WTC11 (cell line): ENCODE measurements around the gene TMEM169. TPM values are rescaled to one million over a fixed set of nuclear protein-coding genes. Genes with fewer than 3 reads are reported as not detected.

Experiments
- ATAC-seq: fragments of 200-7000 bp; cut with Tn5 transposase; 2 replicates; pipeline ENCODE4 v1.10.0; 2021; ENCODE audit warnings: mild to moderate bottlenecking, moderate library complexity
- CTCF ChIA-PET: fragments of 300-600 bp; sonication (Branson Sonifier 250); formaldehyde crosslinking; loops from one replicate; lab custom pipeline; 2021; ENCODE audit warnings: antibody characterized with exemption; lab: Charles Lee
- POLR2A ChIA-PET: fragments of 350-600 bp; sonication (Branson Sonifier 250); formaldehyde crosslinking; loops from one replicate; lab custom pipeline; 2021; ENCODE audit warnings: antibody characterized with exemption; lab: Charles Lee
- DNase-seq: peaks from one replicate; pipeline ENCODE4 v3.0.0; 2021; ENCODE audit warnings: low spot score
- H3K27ac Mint-ChIP-seq: 2 replicates; pipeline ENCODE4 v1.8.0; 2021; ENCODE audit warnings: mixed read lengths
- H3K27me3 Mint-ChIP-seq: 2 replicates; pipeline ENCODE4 v1.8.0; 2021; ENCODE audit warnings: low read depth, mild to moderate bottlenecking, moderate library complexity, mixed read lengths
- H3K36me3 Mint-ChIP-seq: 2 replicates; pipeline ENCODE4 v1.8.0; 2021; ENCODE audit warnings: mixed read lengths
- H3K4me1 Mint-ChIP-seq: 2 replicates; pipeline ENCODE4 v1.8.0; 2022; ENCODE audit warnings: mixed read lengths
- H3K4me3 Mint-ChIP-seq: 2 replicates; pipeline ENCODE4 v1.8.0; 2021; ENCODE audit warnings: mild to moderate bottlenecking, moderate library complexity, mixed read lengths
- H3K9me3 Mint-ChIP-seq: 2 replicates; pipeline ENCODE4 v1.8.0; 2021; ENCODE audit warnings: mixed read lengths
- AFF4 ChIP-seq: sonication (generic); formaldehyde crosslinking; IDR thresholded peaks from 2 replicates; pipeline ENCODE4 v1.8.1; 2023; ENCODE audit warnings: mild to moderate bottlenecking, missing genetic modification reagents, borderline replicate concordance
- ATF1 ChIP-seq: sonication (generic); formaldehyde crosslinking; IDR thresholded peaks from 2 replicates; pipeline ENCODE4 v1.8.1; 2023; ENCODE audit warnings: mild to moderate bottlenecking, moderate library complexity, missing genetic modification reagents
- ATF2 ChIP-seq: sonication (generic); formaldehyde crosslinking; IDR thresholded peaks from 2 replicates; pipeline ENCODE4 v1.8.1; 2022; ENCODE audit warnings: low read depth, missing genetic modification reagents, borderline replicate concordance
- E2F5 ChIP-seq: sonication (generic); formaldehyde crosslinking; IDR thresholded peaks from 2 replicates; pipeline ENCODE4 v1.8.1; 2022; ENCODE audit warnings: mild to moderate bottlenecking, moderate library complexity, missing genetic modification reagents
- FOXP4 ChIP-seq: sonication (generic); formaldehyde crosslinking; IDR thresholded peaks from 2 replicates; pipeline ENCODE4 v1.8.0; 2022; ENCODE audit warnings: mild to moderate bottlenecking, missing genetic modification reagents
- IRF2 ChIP-seq: sonication (generic); formaldehyde crosslinking; IDR thresholded peaks from 2 replicates; pipeline ENCODE4 v1.8.0; 2022; ENCODE audit warnings: low read depth, missing genetic modification reagents, borderline replicate concordance
- JUN ChIP-seq: sonication (generic); formaldehyde crosslinking; IDR thresholded peaks from 2 replicates; pipeline ENCODE4 v1.8.0; 2023; ENCODE audit warnings: mild to moderate bottlenecking, missing genetic modification reagents
- NR1H2 ChIP-seq: sonication (generic); formaldehyde crosslinking; IDR thresholded peaks from 2 replicates; pipeline ENCODE4 v1.9.0; 2021; ENCODE audit warnings: mild to moderate bottlenecking, moderate library complexity, missing genetic modification reagents
- TCF7 ChIP-seq: sonication (generic); formaldehyde crosslinking; IDR thresholded peaks from 2 replicates; pipeline ENCODE4 v1.8.0; 2022; ENCODE audit warnings: mild to moderate bottlenecking, low read depth, missing genetic modification reagents, moderate library complexity
- TEAD4 ChIP-seq: sonication (generic); formaldehyde crosslinking; IDR thresholded peaks from 2 replicates; pipeline ENCODE4 v1.8.0; 2022; ENCODE audit warnings: mild to moderate bottlenecking, missing genetic modification reagents
- TP53 ChIP-seq: sonication (generic); formaldehyde crosslinking; IDR thresholded peaks from 2 replicates; pipeline ENCODE4 v1.8.1; 2023; ENCODE audit warnings: mild to moderate bottlenecking, missing genetic modification reagents
- USF2 ChIP-seq: sonication (generic); formaldehyde crosslinking; IDR thresholded peaks from 2 replicates; pipeline ENCODE4 v1.8.1; 2023; ENCODE audit warnings: mild to moderate bottlenecking, missing genetic modification reagents, moderate library complexity
- ZBTB43 ChIP-seq: sonication (generic); formaldehyde crosslinking; IDR thresholded peaks from 2 replicates; pipeline ENCODE4 v1.8.1; 2023; ENCODE audit warnings: mild to moderate bottlenecking, missing genetic modification reagents
- ZNF121 ChIP-seq: sonication (generic); formaldehyde crosslinking; IDR thresholded peaks from 2 replicates; pipeline ENCODE4 v1.8.0; 2023; ENCODE audit warnings: missing genetic modification reagents
- total RNA-seq: library from RNA; stranded (reverse); gene quantifications from 3 replicates; pipeline ENCODE4 v1.2.3, GENCODE V29; 2021

Gene TMEM169
- total RNA-seq, 1 experiment from 2014 or later: 1.8 TPM

- H3K27me3 Mint-ChIP-seq: no peaks in the 10 kb centered on the region; the same call in 1 of the 2 replicates
- CTCF ChIA-PET: interaction anchor here (0.7 to 2.1 kb wide), 3 partner anchors 17 to 104 kb away, joined by 3 to 4 read pairs (median 4); no protein-coding TSS in a partner anchor
- no peak for ATAC-seq
- peak overlapping the region; percentile 99 for H3K27ac Mint-ChIP-seq
- H3K4me1 Mint-ChIP-seq: peaks cover 57% of the 10 kb centered on the region
- no peak for TF ChIP-seq ATF1 (CRISPR knock-in tag)
- no peak for TF ChIP-seq NR1H2 (CRISPR knock-in tag)
- no peak for TF ChIP-seq E2F5 (CRISPR knock-in tag)
- no peak for TF ChIP-seq TEAD4 (CRISPR knock-in tag)
- TF ChIP-seq, all 79 proteins: peak for 0
- H3K4me3 Mint-ChIP-seq: peak overlapping the region; percentile 100
- POLR2A ChIA-PET: interaction anchor here (3.5 kb wide), 1 partner anchor 28 kb away, joined by 46 read pairs; the partner anchor contains the start of genes PECR and TMEM169
- H3K36me3 Mint-ChIP-seq: peaks cover 55% of the 10 kb centered on the region
- no peak for DNase-seq
- H3K9me3 Mint-ChIP-seq: no peaks in the 10 kb centered on the region
These were observed 28.9 kb downstream of the TMEM169 start for GRCh38 chr2:216110620-216111019.

- POLR2A ChIA-PET: no interaction called here
- H3K27ac Mint-ChIP-seq: peak overlapping the region; percentile 94
- no peak for ATAC-seq
- H3K4me1 Mint-ChIP-seq: peaks cover 59% of the 10 kb centered on the region
- H3K4me3 Mint-ChIP-seq: peak overlapping the region; percentile 100
- no peaks in the 10 kb centered on the region for H3K9me3 Mint-ChIP-seq
- CTCF ChIA-PET: no interaction called here
- peaks cover 59% of the 10 kb centered on the region for H3K36me3 Mint-ChIP-seq
- TF ChIP-seq TCF7 (CRISPR knock-in tag) (no peak), ZBTB43 (CRISPR knock-in tag) (no peak), ZNF121 (CRISPR knock-in tag) (peak; percentile 73; the same call in 1 of the 2 replicates), JUN (CRISPR knock-in tag) (no peak), ATF2 (CRISPR knock-in tag) (no peak)
- DNase-seq: no peak
- H3K27me3 Mint-ChIP-seq: no peaks in the 10 kb centered on the region; the same call in 1 of the 2 replicates
These were observed 29.4 kb downstream of the TMEM169 start for GRCh38 chr2:216111122-216111521.

GRCh38 chr2:216112926-216113325 is 31.2 kb downstream of the TMEM169 start:
- Mint-ChIP-seq H3K36me3 (peaks cover 77% of the 10 kb centered on the region), H3K27ac (peak overlapping the region; percentile 94), H3K4me1 (peaks cover 58% of the 10 kb centered on the region), H3K4me3 (no peak overlapping the region), H3K9me3 (no peaks in the 10 kb centered on the region), H3K27me3 (no peaks in the 10 kb centered on the region)
- POLR2A ChIA-PET: interaction anchor here (2.0 kb wide), 1 partner anchor 31 kb away, joined by 6 read pairs; the partner anchor contains the start of genes PECR and TMEM169
- DNase-seq (no peak), ATAC-seq (no peak)
- CTCF ChIA-PET: interaction anchor here (1.5 kb wide), 1 partner anchor 79 kb away, joined by 4 read pairs; no protein-coding TSS in a partner anchor
- TF ChIP-seq AFF4: no peak
- TF ChIP-seq TEAD4 (CRISPR knock-in tag): no peak
- TF ChIP-seq ATF1 (CRISPR knock-in tag): no peak
- no peak for TF ChIP-seq FOXP4 (CRISPR knock-in tag)
- no peak for TF ChIP-seq USF2 (CRISPR knock-in tag)
- TF ChIP-seq TP53 (CRISPR knock-in tag): no peak
- TF ChIP-seq IRF2 (CRISPR knock-in tag): no peak
